Spleen (tissue), 7 donors: ENCODE results near the gene ZFHX2.

Experiments used
- CTCF ChIP-seq, 11 experiments: fragments of 200-600 bp in 7 of 11; fragments of 450-650 bp in 4 of 11; sonication (generic) in 4 of 11; IDR thresholded peaks in 8 of 11; conservative IDR thresholded peaks in 3 of 11; 1 replicate in 7 of 11; 2 replicates in 4 of 11; pipeline versions ENCODE4 v1.4.0 to v1.8.0; 2016 to 2021; ENCODE audit warnings: antibody characterized with exemption in 11 of 11, inconsistent platforms in 4 of 11, mild to moderate bottlenecking in 1 of 11
- POLR2AphosphoS5 ChIP-seq, 3 donors: sonication (generic); formaldehyde crosslinking; IDR thresholded peaks; one replicate each; pipeline ENCODE4 v1.5.1; 2017; ENCODE audit warnings: antibody characterized with exemption in 3 of 3
- donor health status: DM: no; HTN: no; CAD: no; lungs with moderate emphysema.
- donor health status: DM: no; HTN: no; CAD: no.
- donor health status: DM: no; HTN: no; CAD: no.

GRCh38 chr14:23492618-23493272 lies 58.8 kb downstream of the ZFHX2 start:
- TF ChIP-seq POLR2AphosphoS5 (IDR thresholded peaks at IDR 0.05) (no peak), CTCF (IDR thresholded peaks at IDR 0.05 in 8 of 11, conservative IDR thresholded peaks at IDR 0.05 in 3 of 11) (no peak)
